ENCODE results near the gene PARVB. TPM values are rescaled to one million over a fixed set of nuclear protein-coding genes. Genes with fewer than 3 reads are reported as not detected.

Gene PARVB
- total RNA-seq, 1 donor from 2014 or later = 128 TPM

GRCh38 chr22:44131989-44132685 is 108.0 kb downstream of the PARVB start:
- DNase-seq (ENCODE audit: low read depth, low spot score) = no peak

- no peak for DNase-seq (ENCODE audit: low read depth, low spot score)
These were observed 108.6 kb downstream of the PARVB start for GRCh38 chr22:44132724-44133123.

GRCh38 chr22:44133161-44133560 is 109.1 kb downstream of the PARVB start:
- no peak for DNase-seq (ENCODE audit: low read depth, low spot score)

GRCh38 chr22:44133901-44134571 is 109.9 kb downstream of the PARVB start:
- no peak for DNase-seq (ENCODE audit: low read depth, low spot score)

- DNase-seq (ENCODE audit: low read depth, low spot score) = no peak
These were observed 112.0 kb downstream of the PARVB start for GRCh38 chr22:44136112-44136511.

- DNase-seq (ENCODE audit: low read depth, low spot score) = no peak
These were observed 112.7 kb downstream of the PARVB start for GRCh38 chr22:44136786-44137185.

GRCh38 chr22:44137415-44137814 is 113.3 kb downstream of the PARVB start:
- DNase-seq (ENCODE audit: low read depth, low spot score) = no peak

- no peak for DNase-seq (ENCODE audit: low read depth, low spot score)
These were observed 115.7 kb downstream of the PARVB start for GRCh38 chr22:44139773-44140172.

GRCh38 chr22:44142421-44143104 is 118.5 kb downstream of the PARVB start:
- no peak for DNase-seq (ENCODE audit: low read depth, low spot score)

GRCh38 chr22:44143105-44143474 is 119.0 kb downstream of the PARVB start:
- no peak for DNase-seq (ENCODE audit: low read depth, low spot score)

GRCh38 chr22:44143579-44143978 is 119.5 kb downstream of the PARVB start:
- no peak for DNase-seq (ENCODE audit: low read depth, low spot score)

- DNase-seq (ENCODE audit: low read depth, low spot score) = no peak
These were observed 120.0 kb downstream of the PARVB start for GRCh38 chr22:44144046-44144569.

- no peak for DNase-seq (ENCODE audit: low read depth, low spot score)
These were observed 121.4 kb downstream of the PARVB start for GRCh38 chr22:44145544-44145943.

GRCh38 chr22:44146088-44146861 is 122.2 kb downstream of the PARVB start:
- DNase-seq (ENCODE audit: low read depth, low spot score) = no peak

GRCh38 chr22:44147008-44147645 is 123.0 kb downstream of the PARVB start:
- DNase-seq (ENCODE audit: low read depth, low spot score) = no peak

GRCh38 chr22:44147821-44148574 is 123.9 kb downstream of the PARVB start:
- no peak for DNase-seq (ENCODE audit: low read depth, low spot score)

GRCh38 chr22:44151676-44152075 is 127.6 kb downstream of the PARVB start:
- no peak for DNase-seq (ENCODE audit: low read depth, low spot score)

- no peak for DNase-seq (ENCODE audit: low read depth, low spot score)
These were observed 129.6 kb downstream of the PARVB start for GRCh38 chr22:44153710-44154109.

- no peak for DNase-seq (ENCODE audit: low read depth, low spot score)
These were observed 130.4 kb downstream of the PARVB start for GRCh38 chr22:44154436-44154942.

GRCh38 chr22:44155115-44155514 is 131.0 kb downstream of the PARVB start:
- DNase-seq (ENCODE audit: low read depth, low spot score) = no peak
